UCSD-AML1 (cell line): ENCODE data around the gene DAB1.

Experiments used
- DNase-seq: peaks from one replicate; lab custom pipeline; 2025; ENCODE audit not compliant: unreplicated experiment; lab: John Stamatoyannopoulos, UW

Gene DAB1

DNA sequence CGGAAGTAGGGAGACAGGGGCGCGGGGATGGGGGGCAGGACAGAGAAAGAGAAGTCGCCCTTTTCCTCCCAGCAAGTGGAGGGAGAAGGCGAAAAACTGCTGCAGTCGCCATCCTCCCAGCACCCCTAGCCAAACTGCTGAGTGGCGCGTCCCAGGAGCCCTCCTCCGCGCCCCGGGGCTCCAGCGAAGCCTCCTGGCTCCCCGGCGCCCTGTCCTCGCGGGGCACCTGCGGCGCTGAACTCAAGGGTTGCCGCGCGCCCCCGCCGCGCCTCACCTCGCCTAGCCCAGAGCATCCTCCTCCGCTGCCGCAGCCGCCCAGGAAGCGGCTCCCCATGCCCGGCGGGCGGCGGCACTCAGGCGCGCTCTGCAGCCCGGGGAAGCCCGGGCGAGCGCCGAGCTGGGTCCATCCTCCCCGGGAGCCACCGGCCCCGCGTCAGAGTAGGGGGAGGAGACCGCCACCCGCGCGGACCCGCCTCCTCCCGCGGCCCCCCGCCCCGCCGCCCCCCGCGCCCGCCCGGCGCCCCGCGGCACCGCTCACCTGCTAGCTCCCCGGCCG, at the start of gene DAB1:
Gene DAB1, minus strand, starts transcription at position 405 of the 556 bp plus-strand sequence. CDS start 133,030 bp downstream, outside the sequence.
- no peak for DNase-seq

DNA sequence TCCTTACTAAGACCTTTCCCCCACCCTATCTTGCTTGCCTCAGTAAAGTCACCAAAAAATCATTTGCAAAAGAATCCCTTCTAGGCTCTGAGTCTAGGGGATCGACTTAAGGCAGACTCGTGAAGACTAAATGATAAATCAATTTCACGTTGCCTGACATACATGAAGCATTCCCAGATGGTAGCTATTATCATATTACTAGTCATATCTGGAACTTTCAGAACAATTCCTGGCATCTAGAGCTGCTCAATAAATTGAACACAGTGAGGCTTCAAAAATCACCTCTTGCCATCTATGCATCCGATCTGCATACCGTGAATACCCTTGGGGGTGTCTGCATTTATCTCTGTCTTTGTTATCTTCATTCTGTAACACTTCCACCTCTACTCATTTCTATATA, 49.6 kb upstream of the DAB1 start:
- DNase-seq: no peak

DNA sequence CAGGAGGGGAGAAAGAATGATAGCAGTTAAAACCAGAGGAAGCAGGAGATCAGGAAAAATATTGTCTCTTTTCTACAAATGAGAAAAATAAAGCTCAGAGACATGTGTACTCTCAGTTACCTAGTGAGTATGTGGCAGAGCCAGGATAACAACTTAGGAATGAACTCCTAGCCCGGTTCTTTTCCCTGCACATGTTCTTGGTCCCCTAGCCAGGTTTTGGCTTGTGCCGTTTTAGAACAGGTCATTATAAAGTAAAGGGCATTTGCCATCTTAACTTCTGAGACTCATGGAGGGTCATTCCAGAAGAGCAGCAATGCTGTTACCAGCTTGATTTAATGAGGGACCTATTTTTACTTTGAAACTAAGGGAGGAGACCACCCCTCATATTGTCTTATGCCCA, 48.1 kb upstream of the DAB1 start:
- DNase-seq: no peak

DNA sequence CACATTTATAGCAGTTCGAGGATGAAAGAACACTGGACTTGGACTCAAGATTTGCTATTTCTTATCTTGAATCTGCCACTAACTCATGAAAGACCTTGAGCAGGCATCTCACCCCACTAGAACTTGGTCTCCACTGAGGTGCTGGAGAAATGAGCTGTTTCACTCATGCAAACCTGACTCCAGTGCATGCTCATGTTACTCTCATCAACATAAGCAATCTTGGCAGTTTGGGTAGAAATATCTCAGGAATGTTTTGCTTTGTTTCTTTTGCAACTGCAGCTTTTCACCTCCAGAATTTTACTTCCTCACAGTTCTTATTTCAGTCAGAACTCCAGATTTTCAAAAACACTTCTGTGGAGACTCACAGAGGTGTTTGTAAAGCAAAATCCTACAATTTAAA, 46.2 kb upstream of the DAB1 start:
- no peak for DNase-seq

DNA sequence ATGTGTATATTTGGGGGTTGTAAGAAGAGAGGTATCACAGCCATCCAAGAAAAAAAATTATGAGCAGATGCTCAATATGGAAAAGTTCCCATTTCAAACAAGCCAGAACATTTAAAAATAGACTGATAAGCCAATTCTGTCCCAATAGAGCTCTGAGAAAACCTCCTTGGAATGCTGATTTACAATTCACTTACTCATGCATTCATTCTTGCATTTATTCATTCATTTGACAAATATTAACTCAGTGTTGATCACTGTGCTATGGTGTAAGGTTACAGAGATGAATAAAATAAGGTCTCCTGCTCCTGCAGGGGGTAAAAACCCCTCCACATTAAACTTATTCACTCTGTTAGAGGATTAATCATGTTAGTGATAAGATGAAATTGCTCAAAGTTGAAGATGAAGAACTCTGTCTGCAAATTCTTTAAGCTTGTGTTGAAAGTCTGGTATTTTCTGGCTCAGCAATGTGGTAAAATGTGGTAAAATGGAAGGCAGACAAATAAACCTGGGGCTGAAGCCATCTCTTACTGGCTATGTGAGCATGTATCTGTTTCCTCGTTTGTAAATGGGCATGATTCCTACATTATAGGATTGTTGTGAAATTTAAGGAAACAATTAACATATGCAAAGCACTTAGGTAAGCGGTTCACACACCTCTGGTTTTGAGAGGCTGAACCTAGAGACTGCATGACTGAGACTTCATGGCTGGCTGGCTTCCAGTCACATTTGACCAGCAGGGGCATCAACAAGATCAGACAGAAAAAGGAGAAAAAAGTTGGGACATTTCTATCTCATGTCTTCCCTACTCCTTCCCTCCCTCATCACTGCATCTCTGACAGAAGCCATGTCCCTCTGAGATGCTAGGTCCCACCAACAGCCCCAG, 45.0 kb upstream of the DAB1 start:
- DNase-seq: no peak

DNA sequence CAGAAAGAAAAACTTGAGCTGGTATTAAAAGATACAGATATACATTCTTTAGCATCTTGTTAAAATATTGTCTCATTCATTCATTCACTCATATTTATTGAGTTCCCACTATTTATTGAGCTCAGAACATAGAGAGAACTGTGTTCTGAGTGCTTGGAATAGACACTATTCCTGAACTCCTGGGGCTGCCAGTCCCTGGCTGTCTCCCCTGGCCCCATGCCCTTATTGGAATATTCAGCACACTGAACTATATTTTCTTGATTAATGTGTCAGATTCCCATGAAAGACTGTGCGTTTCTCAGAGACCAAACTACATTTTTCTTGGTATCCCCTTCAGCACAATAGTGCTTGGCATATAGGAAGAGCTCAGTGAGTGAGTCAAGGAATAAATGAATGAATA, 44.0 kb upstream of the DAB1 start:
- no peak for DNase-seq

DNA sequence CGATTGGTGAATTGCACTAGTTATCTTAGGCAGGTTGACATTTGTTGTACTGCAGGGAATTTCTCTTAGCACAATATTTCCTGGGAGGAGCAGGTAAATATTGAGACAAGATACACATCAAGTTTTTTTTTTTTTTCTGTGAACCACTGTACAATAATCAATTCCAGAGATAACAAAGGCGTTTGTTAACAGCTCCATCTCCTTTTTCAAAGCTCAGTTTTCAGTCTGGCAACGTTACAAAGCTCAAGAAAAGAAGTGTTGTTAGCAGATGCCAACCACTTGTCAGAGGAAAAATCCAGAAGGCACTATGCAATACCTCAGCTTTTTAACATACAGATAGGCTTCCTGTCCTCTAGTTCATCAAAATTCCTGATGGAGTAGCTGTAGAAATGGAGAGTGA, 40.9 kb upstream of the DAB1 start:
- no peak for DNase-seq

DNA sequence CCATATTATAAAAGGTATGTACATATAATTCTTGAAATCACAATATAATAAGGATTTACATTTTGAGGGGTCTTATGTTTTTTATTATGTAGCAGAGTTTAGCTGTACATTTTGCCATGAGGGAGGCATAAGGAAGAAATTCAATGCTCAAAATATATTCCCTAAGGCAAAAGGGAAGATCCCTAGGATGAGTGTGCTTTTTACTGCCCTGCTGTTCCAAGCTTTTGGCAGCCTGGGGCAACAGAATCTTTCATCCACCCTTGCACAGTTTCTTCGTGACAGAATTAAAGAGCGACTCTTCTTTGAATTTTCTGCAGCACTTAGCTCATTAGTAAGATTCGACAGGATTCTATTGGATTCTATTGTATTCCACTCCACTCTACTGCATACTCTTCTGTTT, 39.5 kb upstream of the DAB1 start:
- DNase-seq: no peak

DNA sequence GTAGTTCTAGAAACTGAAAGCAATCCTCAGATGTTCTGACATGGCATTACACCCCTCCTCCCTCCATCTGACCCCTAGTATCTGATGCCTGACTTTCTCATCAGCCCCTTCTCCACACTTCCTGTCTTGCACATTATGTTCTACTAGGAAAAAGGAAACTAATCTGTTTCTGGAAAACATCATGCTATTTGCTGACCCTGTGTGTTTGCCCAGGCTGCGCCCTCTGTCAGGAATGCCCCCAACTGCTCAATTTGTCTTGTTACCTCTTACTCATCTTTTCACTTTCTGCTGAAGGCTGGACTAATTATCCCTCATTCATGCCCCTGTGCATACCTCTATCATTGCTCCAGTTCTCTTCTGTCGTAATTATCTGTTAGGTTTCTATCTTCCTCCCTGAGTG, 37.5 kb upstream of the DAB1 start:
- no peak for DNase-seq

DNA sequence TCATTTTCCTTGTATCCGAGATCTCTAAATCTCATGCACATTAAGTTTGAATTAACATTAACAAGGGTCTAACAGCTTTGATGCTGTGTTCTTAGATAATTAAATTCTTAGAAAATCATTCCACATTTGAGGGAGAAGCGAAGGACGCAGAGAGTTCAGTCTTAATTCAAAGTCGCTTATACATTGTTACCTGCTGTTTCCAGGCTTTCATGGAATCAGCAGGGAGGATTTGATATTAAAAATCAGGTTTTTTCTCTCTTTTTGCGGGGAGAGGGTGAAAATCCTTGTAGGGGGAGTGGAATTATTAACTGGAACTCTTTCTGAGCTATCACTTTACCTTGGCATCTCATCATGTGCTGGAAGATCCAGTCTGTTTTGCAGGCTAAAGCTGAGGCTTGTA, 27.7 kb upstream of the DAB1 start:
- no peak for DNase-seq

DNA sequence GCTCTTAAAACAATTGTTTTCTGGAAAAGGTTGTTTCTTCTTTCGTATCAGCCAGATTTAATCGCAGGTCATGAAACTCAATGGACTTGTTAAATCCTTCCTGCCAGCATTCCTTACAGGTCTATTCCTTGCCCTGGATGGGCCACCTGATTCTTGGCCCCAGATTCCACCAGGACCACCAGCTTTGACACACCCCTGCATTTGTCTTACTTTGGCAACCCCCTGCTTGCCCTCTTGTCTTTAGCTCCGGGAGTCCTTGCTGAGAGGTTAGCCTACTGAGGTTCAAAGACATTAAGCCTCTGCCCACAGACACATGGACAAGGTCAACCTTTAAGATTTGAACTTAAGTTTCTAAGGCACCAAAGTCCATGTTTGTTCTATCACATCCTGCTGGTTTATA, 27.1 kb upstream of the DAB1 start:
- no peak for DNase-seq

DNA sequence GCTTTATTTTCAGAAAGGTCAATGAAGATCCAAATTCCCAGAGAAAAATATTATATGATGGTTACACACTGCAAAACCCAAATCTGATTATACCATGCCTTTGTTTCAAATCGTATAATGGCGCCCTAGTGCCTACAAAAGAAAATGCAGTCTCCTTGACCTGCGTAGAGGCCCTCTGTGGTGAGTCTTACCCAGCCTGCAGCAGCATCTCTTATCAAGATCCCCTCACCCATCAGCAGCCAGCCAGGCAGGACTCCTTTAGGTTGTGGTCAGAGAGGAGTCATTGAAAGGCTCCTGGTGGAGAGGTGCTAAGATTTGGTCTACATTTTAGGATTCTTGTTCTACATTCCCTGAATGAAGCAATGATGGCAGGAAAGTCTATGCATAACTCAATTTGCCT, 23.7 kb upstream of the DAB1 start:
- no peak for DNase-seq

DNA sequence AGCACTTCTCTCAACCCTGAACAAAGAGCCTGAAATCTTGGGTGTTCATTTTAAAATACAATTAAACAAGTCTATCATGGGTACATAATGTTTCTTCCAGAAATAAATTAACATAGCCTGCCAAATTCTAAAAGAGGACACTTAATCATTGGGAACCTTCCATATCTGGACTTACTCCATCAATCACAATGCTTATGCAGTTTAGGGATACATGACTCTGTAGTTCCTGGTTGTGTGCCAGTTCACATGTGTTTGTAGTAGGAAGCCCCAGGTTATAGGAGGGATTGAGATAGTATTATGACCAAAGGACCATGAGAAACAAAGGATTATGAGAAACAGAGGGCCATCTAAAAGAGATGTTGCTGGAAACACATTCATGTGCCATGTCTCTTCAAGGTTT, 19.1 kb upstream of the DAB1 start:
- no peak for DNase-seq

DNA sequence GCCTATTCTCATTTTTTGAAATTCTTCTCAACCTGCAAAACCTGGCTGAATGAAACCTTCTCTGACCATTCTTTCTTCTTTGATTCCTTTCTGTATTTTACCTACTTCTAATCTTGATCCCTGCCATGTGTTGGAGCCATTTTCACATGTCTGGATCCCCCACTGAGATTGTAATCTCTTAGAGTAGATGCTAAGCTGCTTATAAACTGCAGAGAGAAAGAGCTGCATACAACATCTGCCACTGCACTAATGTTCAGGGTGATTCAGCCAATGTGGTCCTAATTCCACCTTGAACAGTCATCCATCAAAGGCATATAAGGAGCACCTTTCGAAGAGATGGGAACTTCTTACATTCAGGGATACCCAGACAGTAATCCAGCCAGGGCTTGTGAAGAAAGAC, 16.2 kb upstream of the DAB1 start:
- no peak for DNase-seq

DNA sequence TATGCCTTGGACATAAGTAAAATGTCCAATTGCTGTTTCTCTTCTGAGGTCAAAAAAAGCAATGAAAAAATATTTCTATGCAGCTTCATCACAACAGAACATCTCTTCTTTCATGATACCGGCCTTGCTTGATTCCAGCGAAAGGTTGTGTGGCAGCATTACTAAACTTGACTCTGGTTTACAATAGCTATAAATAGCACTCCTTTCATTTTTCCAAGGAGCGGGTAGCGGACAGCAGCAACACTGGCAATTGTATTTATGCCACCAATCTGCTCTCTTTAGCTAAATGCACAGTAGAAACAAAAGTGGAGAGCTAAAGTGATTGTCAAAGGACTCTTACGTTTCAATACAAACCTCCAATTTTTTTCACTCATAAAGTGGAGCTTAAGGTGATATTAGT, 7.5 kb upstream of the DAB1 start:
- no peak for DNase-seq

DNA sequence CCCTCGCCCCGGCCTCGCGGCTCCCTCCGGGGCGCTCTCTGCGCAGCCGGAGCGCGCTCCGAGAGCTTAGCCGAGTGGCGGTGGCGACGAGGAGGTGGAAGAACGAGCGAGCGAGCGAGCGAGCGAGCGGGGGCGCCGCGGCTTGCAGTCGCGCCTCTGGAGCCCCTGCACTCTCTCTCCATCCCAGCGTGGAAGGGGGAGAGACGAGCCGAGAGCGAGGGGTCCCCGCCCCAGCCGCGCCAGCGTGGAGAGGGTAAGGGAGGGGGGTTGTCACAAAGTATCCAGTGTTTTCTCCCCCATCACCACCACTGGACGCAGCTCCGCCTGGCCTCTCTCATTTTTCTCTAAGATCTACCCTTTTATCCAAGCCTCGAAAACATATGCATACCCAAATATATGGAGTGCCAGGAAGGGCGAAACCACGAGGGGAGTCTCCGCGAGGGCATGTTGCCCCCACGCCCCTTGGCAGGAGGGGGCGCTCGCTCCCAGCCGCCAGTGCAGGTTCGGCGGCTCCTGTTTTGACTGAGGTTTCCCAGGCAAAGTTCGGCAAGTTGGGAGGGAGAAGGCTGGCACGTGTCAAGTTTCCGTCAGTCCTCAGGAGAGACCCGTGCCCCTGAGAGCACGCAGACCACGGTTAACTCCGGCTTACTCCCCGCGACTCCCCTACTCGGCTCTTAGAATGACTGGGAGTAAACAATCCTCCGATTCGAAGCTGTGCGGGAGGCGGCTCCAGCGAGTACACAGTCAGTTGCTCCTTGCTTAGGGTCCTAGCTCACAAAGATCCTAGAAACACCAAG, 569 bp upstream of the DAB1 start:
- no peak for DNase-seq

DNA sequence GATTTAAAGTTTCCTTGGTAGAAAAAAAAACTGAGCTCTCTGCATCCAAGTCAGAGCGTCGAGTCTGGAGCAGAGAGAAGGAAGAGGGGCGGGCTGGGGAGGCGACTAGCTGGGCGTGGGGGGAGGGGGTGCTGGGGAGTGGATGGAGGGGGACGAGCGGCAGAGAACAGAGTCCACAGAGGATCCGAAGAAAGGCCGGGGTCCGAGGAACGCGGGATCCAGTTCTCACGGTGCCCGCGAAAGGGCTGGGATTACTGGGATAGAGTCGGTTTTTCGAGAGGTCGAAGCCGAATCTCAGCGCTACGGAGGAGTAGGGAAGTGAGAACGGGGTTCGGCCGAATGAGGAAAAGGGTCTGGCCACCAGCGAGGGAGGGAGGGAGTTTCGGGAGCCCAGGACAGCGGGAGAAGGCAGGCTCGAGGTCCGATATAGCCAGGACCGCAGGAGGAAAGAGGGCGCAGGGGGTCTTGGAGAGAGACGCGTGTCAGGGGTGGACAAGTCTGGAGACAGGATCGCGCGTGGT, 665 bp downstream of the DAB1 start:
- DNase-seq: no peak

DNA sequence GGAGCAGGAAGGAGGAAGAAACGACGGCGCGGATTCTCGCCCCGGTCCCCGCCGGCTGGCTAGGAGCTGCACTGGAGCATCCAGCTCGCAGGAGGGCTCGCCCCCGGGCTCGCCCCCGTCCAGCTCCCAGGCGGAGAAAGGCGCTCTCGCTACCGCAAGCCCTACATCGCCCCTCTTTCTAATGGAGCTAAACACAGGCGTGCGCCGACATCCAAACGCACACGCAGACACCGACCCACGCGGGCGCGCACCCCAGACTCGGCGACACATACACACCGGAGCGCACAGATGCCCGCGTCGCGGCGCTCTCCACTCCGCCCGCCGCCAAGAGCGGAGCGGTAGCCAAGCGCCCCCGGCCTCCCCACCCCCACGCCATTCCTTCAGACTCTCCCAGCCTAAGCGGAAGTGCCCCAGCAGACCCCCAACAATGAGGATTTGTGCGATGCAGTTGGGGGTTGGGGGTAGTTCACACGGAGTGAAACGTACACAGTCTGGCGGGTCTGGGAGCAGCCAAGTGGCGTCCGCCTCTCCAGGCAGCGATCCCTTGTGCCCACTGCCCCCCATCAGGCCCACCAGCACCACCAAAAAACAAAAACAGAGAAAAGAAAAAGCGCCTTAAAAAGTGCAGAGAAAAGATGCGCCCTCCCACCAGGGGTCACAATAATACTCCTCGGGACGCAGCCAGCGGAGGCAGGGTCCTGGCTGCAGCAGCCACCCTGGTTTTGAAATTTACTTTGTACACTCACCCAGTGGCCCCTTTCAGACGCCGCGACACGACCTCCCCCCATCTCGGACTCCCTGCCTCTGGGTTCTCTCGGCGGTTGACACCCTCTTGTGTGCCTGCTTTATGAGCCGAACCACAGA, 1.4 kb downstream of the DAB1 start:
- no peak for DNase-seq

DNA sequence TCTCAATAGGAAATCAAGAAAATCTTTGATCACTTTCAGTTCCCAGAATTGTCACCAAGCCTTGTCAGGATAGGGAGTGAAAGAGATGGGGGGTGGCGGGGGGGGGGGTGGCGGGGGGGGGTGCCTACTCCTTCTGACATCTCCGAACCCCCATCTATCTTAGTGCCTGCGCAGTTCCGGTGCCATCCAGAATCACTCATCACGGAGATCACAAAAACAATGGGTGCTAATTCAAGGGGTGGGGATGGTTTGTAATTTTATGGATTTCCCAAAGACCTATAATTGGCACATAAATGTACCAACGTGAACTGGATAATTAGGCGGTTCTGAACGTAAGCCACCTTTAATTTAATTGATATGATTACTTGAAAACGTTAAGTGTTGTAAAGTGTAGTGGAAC, 2.1 kb downstream of the DAB1 start:
- DNase-seq: no peak

DNA sequence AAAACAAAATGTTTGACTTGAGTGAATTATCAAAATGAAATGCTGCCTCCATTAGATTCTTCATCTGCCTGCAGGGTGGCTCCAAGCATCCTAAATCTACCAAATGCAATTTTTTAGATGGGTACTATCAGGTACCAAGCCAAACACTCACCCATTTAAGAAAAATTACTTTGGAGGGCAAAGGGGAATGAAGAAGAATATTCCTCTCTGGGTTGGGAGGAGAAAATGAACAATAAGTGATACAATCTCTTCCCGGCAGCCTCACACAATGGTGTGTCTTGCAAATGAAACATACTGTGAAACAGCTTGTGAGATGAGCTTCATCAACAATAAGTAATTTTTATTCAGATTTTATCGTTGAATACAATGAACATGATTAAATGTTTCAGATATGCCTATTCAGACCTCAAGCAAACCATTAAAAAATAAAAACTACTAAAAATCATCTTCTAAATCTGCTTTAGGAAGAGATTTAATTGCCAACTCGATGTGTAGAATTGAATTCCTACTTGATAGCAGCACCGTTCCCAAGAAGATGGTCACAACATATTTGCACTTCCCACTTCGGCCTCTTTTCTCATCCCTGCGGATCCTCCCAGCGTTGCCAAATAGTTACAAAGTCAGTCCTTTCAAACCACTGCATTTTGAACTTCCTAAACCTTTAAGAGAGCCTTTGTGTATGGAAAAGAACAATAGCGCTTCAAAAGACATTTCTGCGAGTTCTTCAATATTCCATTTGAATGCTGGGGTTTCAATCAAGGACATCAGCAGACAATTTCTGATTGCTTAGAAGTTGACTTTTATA, 2.7 kb downstream of the DAB1 start:
- no peak for DNase-seq
